HS-27A (cell line): ENCODE results near the gene HECTD4.
"Not testable (repeated sequence)": the region's sequence is repeated elsewhere in the genome, so short reads cannot be mapped to it uniquely, and the experiment has no call there.

ENCODE experiments used
- DNase-seq: peaks from one replicate; pipeline ENCODE4 v3.0.0-alpha.2; 2012; ENCODE audit warnings: low read depth, missing footprints

Gene HECTD4

GRCh38 chr12:112407683-112408082 is 25.5 kb upstream of the HECTD4 start:
- DNase-seq, result not testable (repeated sequence)

DNA sequence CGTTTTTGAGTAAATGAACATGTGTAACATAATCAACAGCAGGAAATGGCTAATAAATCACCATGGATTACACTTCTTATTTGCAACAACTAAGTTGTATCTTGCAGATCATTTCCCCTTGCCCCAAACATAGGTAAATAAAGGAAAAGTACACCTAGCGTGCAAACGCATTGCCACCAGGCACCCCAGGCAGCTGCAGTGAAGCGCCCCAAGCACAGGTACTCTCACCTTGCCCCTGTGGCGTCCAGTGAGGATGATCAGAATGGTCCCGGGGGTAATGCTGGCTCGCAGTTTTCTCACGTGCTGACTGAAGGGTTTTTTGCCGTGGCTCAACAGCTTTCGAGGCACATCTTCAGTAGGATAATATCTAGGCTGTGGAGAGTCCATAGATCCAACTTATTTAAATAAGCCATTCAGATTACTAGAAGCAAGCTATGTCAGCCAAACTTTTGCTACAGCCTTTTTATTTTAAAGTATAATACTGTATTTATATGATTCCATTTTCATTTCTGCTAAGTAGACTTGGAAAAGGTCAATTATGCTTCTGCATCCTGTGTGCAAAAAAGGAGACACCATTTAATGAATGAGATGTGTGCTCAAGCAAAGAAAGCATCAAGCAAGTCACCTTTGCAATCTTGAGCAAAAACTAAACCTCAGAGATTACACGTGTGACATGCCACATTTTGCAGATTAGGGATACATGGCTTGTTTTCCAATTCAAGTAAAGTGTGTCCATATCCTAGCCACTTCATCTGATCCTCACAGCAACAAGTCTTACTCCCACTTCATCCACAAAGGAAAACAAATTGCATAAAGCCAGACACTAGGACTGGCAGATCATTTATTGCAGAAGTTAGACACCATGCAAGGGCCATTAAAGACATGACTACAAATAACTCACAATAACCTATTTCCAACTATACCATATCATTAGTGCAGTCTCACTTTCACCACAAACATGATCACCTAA is 24.6 kb upstream of the HECTD4 start:
- no peak for DNase-seq

DNA sequence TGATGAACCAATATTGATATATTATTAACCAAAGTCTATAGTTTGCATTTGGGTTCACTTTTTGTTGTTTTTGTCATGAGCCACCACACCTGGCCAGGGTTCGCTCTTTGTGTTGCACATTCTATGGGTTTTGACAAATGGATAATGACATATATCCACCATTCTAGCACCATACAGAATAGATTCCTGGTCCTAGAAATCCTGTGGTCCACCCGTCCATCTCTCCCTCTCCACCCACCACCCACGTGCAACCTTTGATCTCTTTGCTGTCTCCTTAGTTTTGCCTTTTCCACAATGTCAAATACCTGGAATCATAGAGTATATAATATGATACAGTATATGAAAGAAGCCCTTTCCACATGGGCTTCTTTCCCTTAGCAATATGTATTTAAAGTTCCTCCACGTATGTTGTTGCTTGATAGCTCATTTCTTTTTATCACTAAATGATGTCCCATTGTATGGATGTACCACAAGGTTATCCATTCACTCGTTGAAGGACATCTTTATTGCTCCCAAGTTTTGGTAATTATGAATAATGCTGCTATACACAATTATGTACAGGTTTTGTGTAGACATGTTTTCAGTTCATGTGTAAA is 19.8 kb upstream of the HECTD4 start:
- no peak for DNase-seq

- DNase-seq, result no peak
Measured at GRCh38 chr12:112401054-112401453, 18.8 kb upstream of the HECTD4 start.

DNA sequence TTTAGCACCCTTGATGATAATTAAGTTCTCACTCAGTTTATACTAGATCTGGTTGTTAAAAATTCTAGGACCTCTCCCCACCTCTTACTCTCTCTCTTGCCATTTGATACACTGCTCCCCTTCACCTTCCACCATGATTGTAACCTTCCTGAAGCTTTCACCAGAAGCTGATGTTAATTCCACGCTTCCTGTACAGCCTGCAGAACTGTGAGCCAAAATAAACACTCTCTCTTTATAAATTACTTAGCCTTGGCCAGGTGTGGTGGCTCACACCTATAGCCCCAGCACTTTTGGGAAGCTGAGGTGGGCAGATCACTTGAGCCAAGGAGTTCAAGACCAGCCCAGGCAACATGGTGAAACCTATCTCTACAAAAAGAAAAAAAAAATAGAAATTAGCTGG is 11.1 kb upstream of the HECTD4 start:
- DNase-seq, result no peak

GRCh38 chr12:112389922-112390654 is 7.9 kb upstream of the HECTD4 start:
- DNase-seq, result not testable (repeated sequence)

DNA sequence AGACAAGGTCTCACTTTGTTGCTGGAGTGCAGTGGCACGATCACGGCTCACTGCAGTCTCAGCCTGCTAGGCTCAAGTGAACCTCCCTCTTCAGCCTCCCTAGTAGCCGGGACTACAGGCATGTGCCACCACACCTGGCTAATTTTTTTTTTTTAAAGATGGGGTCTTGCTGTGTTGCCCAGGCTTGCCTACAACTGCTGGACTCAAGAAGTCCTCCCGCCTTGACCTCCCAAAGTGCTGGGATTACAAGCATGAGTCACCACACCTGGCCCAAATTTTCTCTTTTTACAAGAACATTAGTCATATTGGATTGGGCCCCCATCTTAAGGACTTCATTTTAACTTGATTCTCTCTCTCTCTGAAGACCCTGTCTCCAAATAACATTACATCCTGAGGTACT is 7.0 kb upstream of the HECTD4 start:
- DNase-seq, result no peak

GRCh38 chr12:112386726-112387125 is 4.5 kb upstream of the HECTD4 start:
- DNase-seq, result no peak

DNA sequence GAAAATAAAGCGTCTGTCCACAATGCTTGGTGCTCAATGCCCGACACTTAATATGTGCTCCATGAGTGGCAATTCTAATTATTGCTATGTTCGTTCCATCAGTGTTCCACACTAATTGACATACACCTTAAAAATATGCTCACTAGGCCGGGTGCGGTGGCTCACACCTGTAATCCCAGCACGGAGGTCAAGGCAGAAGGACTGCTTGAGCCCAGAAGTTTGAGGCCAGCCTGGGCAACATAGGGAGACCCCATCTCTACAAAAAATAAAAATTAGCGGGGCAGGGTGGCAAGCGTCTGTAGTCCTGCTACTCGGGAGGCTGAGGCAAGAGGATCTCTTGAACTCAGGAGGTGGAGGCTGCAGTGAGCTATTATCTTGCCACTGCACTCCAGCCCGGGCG is 635 bp upstream of the HECTD4 start:
- DNase-seq, result no peak

GRCh38 chr12:112381406-112381882 is 787 bp downstream of the HECTD4 start:
- no peak for DNase-seq

GRCh38 chr12:112380663-112381405 is 1.4 kb downstream of the HECTD4 start:
- no peak for DNase-seq

GRCh38 chr12:112375105-112375504 is 7.1 kb downstream of the HECTD4 start:
- DNase-seq, result no peak

GRCh38 chr12:112374166-112374740 is 8.0 kb downstream of the HECTD4 start:
- DNase-seq, result no peak

GRCh38 chr12:112370868-112371510 is 11.2 kb downstream of the HECTD4 start:
- DNase-seq, result no peak

DNA sequence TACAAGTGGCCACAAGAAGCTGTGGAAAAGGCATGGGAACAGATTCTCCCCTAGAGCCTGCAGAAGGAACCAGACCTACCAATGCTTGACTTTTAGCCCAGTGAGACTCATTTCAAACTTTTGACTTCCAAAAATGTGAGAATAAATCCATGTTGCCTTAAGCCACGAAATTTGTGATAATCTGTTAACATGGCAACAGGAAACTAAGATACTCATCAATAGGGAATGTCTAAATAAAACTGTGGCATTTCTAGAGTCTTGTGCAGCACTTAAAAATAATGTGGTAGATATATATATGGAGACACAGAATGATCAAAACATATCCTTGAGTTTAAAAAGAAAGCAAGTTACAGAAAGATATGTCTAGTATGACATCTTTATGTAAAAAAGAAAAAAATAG is 12.0 kb downstream of the HECTD4 start:
- DNase-seq, result no peak

- DNase-seq, result no peak
Measured at GRCh38 chr12:112368856-112369255, 13.4 kb downstream of the HECTD4 start.

DNA sequence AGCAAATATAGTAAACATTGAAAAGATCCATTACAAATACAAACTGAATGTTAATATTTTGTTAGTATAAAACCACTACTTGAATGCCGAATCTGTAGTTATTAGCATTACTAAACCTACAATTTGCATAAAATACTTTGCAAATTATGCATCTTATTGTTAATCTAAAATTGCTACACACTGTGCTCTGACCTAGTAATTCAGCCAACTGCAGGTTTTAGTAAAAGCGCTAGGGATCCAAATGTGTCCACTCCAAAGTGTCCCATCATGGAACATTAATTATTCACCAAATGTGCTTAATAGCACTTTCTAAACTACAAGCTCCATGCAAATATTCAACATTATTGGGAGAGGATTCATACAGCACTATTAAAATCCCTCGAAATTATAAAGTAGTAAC is 14.3 kb downstream of the HECTD4 start:
- no peak for DNase-seq

DNA sequence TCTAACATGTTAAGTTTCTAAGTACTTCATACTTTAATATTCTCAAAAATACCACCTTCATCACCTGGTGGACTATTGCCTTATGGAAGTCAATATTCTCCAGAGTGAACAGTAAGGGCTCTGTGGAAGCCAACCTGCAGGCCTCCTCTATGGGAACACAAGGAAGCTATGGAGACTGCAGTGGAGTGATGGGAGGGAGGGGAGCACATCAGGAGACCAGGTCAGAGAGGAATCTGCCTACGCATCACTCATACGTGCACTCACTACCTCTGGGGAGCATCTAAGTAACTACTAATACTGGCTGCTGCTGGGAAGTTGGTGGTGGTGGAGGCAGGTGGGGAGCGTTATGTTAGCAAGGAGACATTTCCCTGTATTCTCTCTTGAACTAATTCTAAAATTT is 19.9 kb downstream of the HECTD4 start:
- no peak for DNase-seq

GRCh38 chr12:112361271-112361670 is 21.0 kb downstream of the HECTD4 start:
- no peak for DNase-seq

DNA sequence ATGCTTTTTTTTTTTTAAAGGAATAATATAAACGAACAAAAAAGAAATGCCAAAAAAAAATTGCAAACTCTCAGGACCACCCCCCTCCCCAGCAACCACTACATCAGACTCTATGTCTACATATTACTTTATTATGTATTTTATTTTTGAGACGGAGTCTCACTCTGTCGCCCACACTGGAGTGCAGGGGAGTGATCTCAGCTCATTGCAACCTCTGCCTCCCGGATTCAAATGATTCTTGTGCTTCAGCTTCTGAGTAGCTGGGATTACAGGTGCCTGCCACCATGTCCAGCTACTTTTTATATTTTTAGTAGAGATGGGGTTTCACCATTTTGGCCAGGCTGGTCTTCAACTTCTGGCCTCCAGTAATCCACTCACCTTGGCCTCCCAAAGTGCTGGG is 22.9 kb downstream of the HECTD4 start:
- DNase-seq, result no peak

DNA sequence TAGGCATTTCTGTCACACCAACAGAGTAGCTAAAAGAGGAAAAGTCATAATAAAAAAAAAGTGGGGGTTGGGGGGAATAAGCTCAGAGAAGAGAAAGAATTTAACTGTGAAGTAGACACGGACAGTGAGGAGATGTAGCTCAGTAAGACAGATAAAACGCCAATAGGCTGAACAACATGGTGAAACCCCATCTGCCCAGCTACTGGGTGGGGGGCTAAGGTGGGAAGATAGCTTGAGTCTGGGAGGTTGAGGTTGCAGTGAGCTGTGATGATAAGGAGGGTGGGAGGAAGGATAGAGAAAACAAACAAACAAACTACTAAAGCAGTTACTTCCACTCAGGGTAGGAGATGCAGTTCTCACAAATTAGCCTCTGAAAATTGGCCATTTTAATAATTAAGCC is 25.0 kb downstream of the HECTD4 start:
- DNase-seq, result no peak
